MCF 10A (cell line): ENCODE measurements around the gene SLC43A3. TPM values are rescaled to one million over a fixed set of nuclear protein-coding genes. Genes with fewer than 3 reads are reported as not detected.
A peak's percentile ranks its signal among the peaks of the same experiment; 100 is the strongest.

Experiments used
- BruUV-seq: library from RNA; stranded (reverse); fragments of 400-500 nt; replicated peaks from 2 replicates; lab custom pipeline; 2021; lab: Mats Ljungman, UMichigan
- CTCF ChIA-PET: fragments of 300-600 bp; sonication (Branson Sonifier 250); formaldehyde crosslinking; extraction: SDS; loops from one replicate; lab custom pipeline; 2021; ENCODE audit warnings: antibody characterized with exemption, inconsistent platforms; lab: Yijun Ruan, JAX
- POLR2A ChIA-PET: fragments of 300-600, 350-650 bp; sonication (Branson Sonifier 250); formaldehyde crosslinking; extraction: SDS; loops from one replicate; lab custom pipeline; 2020; ENCODE audit warnings: antibody characterized with exemption, inconsistent platforms; lab: Yijun Ruan, JAX
- DNase-seq: peaks from one replicate; pipeline ENCODE4 v3.0.0-alpha.2; 2018; ENCODE audit not compliant: unreplicated experiment
- H3K27ac Mint-ChIP-seq: one replicate; pipeline ENCODE4 v1.8.0; 2022; ENCODE audit warnings: mild to moderate bottlenecking, low read depth, mixed read lengths; ENCODE audit not compliant: unreplicated experiment
- H3K27me3 Mint-ChIP-seq: one replicate; pipeline ENCODE4 v1.8.0; 2022; ENCODE audit warnings: mixed read lengths; ENCODE audit not compliant: insufficient read depth, unreplicated experiment
- H3K36me3 Mint-ChIP-seq: one replicate; pipeline ENCODE4 v1.8.0; 2022; ENCODE audit warnings: mild to moderate bottlenecking, moderate library complexity, mixed read lengths; ENCODE audit not compliant: insufficient read depth, unreplicated experiment
- H3K4me1 Mint-ChIP-seq: one replicate; pipeline ENCODE4 v1.8.0; 2022; ENCODE audit warnings: mixed read lengths; ENCODE audit not compliant: insufficient read depth, unreplicated experiment
- H3K4me3 Mint-ChIP-seq: one replicate; pipeline ENCODE4 v1.8.0; 2022; ENCODE audit warnings: mild to moderate bottlenecking, moderate library complexity, mixed read lengths; ENCODE audit not compliant: unreplicated experiment
- H3K9me3 Mint-ChIP-seq: one replicate; pipeline ENCODE4 v1.8.0; 2022; ENCODE audit warnings: mixed read lengths; ENCODE audit not compliant: unreplicated experiment
- intact Hi-C: fragments of 100-400 bp; cut with micrococcal nuclease; formaldehyde crosslinking; loops from 2 replicates; pipeline ENCODE4 v1.14.1; 2022
- total RNA-seq: library from RNA; stranded (reverse); gene quantifications from 2 replicates; pipeline ENCODE4 v1.2.3, GENCODE V29; 2022
- TF ChIP-seq, protein P1 (sequence below): fragments of 200-600 bp; IDR thresholded peaks from one replicate; pipeline ENCODE4 v1.8.0; 2022; ENCODE audit warnings: antibody characterized with exemption, mild to moderate bottlenecking; ENCODE audit not compliant: unreplicated experiment

SLC43A3 gene
- total RNA-seq, 1 experiment from 2014 or later = 112 TPM

DNA sequence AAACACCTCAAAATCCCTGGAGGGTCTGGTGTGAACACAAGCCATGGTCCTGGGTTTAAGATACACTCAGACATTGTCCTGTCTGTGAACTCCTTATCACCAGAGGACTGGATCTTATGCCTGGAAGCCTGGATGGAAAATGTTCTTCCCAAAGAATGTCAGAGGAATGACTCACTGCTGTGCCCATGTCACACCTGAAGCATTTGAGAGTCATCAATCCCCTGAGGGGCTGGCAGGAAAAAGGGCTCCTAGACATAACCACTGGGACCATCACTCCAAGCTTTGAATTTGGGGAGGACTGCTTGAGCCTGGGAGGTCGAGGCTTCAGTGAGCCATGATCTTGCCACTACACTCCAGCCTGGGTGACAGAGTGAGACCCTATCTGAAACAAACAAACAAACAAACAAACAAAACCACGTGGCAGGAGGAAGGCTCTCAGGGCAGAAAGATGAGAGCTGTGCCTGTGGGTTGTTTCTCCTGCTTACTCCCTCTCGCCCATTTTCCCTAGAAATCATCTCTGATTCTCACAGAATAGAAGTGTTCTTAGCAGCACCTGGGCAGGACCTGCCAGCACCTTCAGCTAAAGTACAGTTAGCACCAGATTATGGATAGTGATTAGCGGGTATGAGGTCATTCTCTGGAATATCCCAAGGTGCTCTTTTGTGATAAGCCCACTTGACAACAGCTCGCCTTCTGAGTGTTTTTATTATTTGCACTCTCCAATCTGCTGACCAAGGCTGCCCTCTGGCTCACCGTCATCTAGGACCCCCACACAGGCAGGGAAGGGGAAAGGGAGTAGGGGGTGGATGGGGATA lies 24.5 kb downstream of the SLC43A3 start:
- peak; percentile 27 for DNase-seq
- Mint-ChIP-seq H3K27ac (no peak overlapping the region), H3K4me1 (peaks cover 6% of the 10 kb centered on the region), H3K27me3 (no peaks in the 10 kb centered on the region), H3K4me3 (no peak overlapping the region), H3K9me3 (no peaks in the 10 kb centered on the region), H3K36me3 (peaks cover 22% of the 10 kb centered on the region)
- POLR2A ChIA-PET = interaction anchor here (0.6 kb wide), 1 partner anchor 134 kb away, joined by 3 read pairs; no protein-coding TSS in a partner anchor
- no TSS peak for BruUV-seq
- CTCF ChIA-PET = interaction anchor here (1.2 kb wide), 1 partner anchor 358 kb away, joined by 3 read pairs; no protein-coding TSS in a partner anchor
- TF ChIP-seq, protein P1, sequence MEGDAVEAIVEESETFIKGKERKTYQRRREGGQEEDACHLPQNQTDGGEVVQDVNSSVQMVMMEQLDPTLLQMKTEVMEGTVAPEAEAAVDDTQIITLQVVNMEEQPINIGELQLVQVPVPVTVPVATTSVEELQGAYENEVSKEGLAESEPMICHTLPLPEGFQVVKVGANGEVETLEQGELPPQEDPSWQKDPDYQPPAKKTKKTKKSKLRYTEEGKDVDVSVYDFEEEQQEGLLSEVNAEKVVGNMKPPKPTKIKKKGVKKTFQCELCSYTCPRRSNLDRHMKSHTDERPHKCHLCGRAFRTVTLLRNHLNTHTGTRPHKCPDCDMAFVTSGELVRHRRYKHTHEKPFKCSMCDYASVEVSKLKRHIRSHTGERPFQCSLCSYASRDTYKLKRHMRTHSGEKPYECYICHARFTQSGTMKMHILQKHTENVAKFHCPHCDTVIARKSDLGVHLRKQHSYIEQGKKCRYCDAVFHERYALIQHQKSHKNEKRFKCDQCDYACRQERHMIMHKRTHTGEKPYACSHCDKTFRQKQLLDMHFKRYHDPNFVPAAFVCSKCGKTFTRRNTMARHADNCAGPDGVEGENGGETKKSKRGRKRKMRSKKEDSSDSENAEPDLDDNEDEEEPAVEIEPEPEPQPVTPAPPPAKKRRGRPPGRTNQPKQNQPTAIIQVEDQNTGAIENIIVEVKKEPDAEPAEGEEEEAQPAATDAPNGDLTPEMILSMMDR = no peak
- intact Hi-C loops = no loop called here

DNA sequence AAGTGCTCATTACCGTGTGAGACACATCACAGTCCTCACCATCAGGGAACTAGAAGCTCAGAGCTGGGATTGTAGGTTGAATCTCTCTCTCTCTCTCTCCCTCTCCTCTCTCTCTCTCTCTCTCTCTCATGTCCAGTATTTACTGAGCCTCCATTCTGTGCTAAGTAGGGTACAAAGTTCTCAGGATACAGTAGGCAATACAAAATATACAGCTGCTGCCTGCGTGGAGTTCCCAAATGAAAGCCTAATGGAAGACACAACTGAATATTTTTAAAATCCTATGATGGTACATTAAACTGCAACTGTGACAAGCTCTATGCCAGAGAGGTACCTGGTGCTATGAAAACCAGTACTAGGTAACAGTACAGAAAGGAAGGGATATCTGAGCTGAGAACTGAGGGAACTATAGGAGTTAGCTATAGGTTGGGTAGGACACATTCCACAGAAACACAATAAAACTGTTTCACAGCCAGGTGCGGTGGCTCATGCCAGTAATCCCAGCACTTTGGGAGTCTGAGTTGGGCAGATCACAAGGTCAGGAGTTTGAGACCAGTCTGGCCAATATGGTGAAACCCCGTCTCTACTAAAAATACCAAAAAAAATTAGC lies 26.8 kb downstream of the SLC43A3 start:
- Mint-ChIP-seq H3K4me3 (no peak overlapping the region), H3K9me3 (no peaks in the 10 kb centered on the region), H3K4me1 (no peaks in the 10 kb centered on the region), H3K27me3 (no peaks in the 10 kb centered on the region), H3K27ac (no peak overlapping the region), H3K36me3 (peaks cover 10% of the 10 kb centered on the region)
- BruUV-seq = no TSS peak
- ChIA-PET POLR2A (interaction anchor here (0.7 to 1.5 kb wide), 3 partner anchors 16 to 26 kb away, joined by 3 to 4 read pairs (median 3); no protein-coding TSS in a partner anchor), CTCF (interaction anchor here (0.7 to 1.6 kb wide), 4 partner anchors 31 to 60 kb away, joined by 3 to 6 read pairs (median 3); no protein-coding TSS in a partner anchor)
- intact Hi-C loops = no loop called here
- TF ChIP-seq, protein P1 = no peak
- DNase-seq = no peak

DNA sequence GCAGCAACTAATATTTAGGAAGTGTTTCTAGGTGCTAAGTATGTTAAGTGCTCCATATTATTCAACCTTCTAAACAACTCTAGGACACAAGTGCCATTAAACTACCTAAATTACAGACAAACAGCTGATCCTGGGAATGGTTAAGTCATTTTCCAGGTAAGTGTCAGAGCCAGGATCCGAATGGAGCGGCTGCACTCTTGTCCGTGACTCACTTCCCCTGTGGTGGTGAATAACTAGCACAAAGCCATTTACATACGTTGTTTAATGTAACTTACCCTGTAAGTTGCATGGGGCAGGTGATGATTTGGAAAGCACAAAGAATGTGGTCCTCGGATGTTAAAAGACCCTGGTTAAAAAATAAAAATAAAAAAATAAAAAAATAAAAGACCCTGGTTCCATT lies 27.7 kb downstream of the SLC43A3 start:
- H3K27me3 Mint-ChIP-seq = no peaks in the 10 kb centered on the region
- intact Hi-C loops = no loop called here
- no peak overlapping the region for H3K27ac Mint-ChIP-seq
- BruUV-seq = no TSS peak
- H3K4me3 Mint-ChIP-seq = no peak overlapping the region
- H3K4me1 Mint-ChIP-seq = no peaks in the 10 kb centered on the region
- POLR2A ChIA-PET = no interaction called here
- DNase-seq = peak; percentile 42
- peaks cover 1% of the 10 kb centered on the region for H3K36me3 Mint-ChIP-seq
- CTCF ChIA-PET = interaction anchor here (0.9 to 1.0 kb wide), 2 partner anchors 30 to 53 kb away, joined by 3 read pairs; no protein-coding TSS in a partner anchor
- H3K9me3 Mint-ChIP-seq = no peaks in the 10 kb centered on the region
- TF ChIP-seq, protein P1 = no peak

DNA sequence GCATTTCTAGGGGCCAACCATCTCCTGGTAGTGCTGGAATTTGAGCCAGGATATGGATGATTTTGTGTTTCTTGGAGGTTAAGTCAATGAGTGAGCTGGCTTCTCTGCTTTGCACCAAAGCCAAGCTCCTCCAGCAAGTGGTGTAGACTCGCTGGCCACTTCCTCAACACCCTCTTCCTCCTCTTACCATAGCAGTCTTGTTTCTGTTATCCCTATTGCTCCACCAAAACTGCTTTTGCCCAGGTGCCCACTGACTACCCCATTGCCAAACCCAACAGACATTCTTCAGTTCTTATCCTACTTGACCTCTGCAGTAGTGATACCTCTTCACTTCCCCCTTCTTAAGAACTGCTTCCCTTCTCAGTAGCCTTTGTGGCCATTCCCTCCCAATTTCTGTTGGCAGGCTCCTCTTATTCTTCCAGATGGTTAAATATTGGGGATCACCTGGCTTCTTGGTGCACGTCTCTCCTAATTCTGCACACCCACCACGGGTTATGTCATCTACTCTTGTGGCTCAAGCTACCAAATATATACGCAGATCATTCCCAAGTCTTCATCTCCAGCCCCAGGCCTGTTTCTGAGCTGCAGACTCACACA lies 29.4 kb downstream of the SLC43A3 start:
- intact Hi-C loops = no loop called here
- TF ChIP-seq, protein P1 = no peak
- Mint-ChIP-seq H3K27me3 (peaks cover 1% of the 10 kb centered on the region), H3K9me3 (no peaks in the 10 kb centered on the region), H3K36me3 (no peaks in the 10 kb centered on the region), H3K27ac (no peak overlapping the region), H3K4me3 (no peak overlapping the region), H3K4me1 (no peaks in the 10 kb centered on the region)
- CTCF ChIA-PET = interaction anchor here (0.6 to 1.0 kb wide), 3 partner anchors 61 to 266 kb away, joined by 3 read pairs; no protein-coding TSS in a partner anchor
- BruUV-seq = no TSS peak
- DNase-seq = no peak
- POLR2A ChIA-PET = no interaction called here
